ENCODE measurements around the gene HYAL1.
"Not testable (repeated sequence)": the region's sequence is repeated elsewhere in the genome, so short reads cannot be mapped to it uniquely, and the experiment has no call there.

HYAL1 gene

GRCh38 chr3:50270422-50271224 lies 32.8 kb downstream of the HYAL1 start:
- no peak for DNase-seq

- no peak for DNase-seq
Measured at GRCh38 chr3:50269977-50270413, 33.4 kb downstream of the HYAL1 start.

DNA sequence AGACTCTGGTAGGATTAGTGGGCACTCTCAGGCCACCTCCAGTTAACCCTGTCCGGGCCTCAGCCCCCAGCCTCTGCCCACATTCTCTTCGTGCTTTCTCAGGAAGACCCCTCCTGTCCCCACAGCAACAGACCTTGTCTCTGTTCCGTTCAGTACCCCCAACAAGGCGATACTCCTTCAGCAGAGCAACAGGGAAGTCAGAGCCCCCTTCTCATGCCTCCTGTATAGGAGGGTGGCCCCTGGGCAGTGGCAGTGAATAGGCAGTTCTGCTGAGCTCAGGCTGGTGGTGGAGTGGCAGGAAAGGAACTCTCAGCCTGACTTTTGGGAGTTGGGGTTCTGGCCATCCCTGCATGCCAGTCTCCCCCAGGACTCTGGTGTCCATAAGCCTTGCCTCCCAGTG lies 33.9 kb downstream of the HYAL1 start:
- DNase-seq = no peak

- DNase-seq = no peak
Measured at GRCh38 chr3:50268703-50269451, 34.5 kb downstream of the HYAL1 start, which contains the start of gene SEMA3B. TSS of gene SEMA3B (plus strand) at chr3:50269147. CDS start at chr3:50269241, 94 bp downstream.

- no peak for DNase-seq
Measured at GRCh38 chr3:50268276-50268675, 35.1 kb downstream of the HYAL1 start.

GRCh38 chr3:50267280-50267913 lies 36.0 kb downstream of the HYAL1 start:
- DNase-seq = no peak

- DNase-seq = no peak
Measured at GRCh38 chr3:50266836-50267235, 36.5 kb downstream of the HYAL1 start.

- DNase-seq = no peak
Measured at GRCh38 chr3:50266017-50266416, 37.4 kb downstream of the HYAL1 start.

- no peak for DNase-seq
Measured at GRCh38 chr3:50265571-50265970, 37.8 kb downstream of the HYAL1 start.

DNA sequence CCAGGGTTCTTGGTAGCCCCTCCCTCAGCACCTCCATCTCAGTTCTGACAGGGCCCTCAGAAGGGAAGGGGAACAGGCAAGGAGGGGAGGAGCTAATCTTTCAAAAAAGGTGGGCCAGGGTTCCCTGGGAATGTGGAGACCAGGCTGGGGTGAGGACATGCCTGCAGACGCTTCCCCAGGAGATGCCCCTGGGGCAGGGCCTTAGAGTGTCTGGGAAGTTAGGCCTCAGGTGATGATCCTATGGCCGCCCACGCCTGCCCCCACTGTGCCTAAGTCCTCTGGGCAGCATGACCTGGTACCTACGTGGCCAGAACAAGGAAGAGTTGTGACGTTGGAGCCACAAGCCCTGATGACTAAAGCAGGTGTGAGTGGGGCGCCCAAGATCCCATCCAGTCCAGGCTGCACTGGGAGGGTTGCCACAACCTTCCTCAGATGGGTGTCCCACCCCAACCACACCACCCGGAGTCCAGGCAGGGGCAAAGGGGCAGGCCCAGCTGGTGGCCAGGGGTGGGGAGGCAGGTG lies 38.3 kb downstream of the HYAL1 start:
- no peak for DNase-seq

GRCh38 chr3:50264383-50264963 lies 38.9 kb downstream of the HYAL1 start:
- DNase-seq = no peak

GRCh38 chr3:50263478-50264382 lies 39.6 kb downstream of the HYAL1 start:
- no peak for DNase-seq

GRCh38 chr3:50262778-50263177 lies 40.6 kb downstream of the HYAL1 start:
- no peak for DNase-seq

DNA sequence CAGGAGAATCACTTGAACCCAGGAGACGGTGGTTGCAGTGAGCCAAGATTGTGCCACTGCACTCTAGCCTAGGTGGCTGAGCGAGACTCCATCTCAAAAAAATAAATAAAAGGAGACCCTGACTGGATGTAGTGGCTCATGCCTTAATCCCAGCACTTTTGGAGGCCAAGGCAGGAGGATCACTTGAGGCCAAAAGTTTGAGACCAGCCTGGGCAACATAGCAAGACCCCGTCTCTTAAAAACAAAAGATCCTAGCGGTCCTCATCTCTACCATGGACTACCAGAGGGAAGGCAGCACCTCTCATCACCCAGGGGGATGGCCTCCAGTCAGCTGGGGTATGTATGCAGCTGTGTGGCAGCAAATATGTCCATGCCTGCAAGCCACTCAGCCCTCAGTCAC lies 41.2 kb downstream of the HYAL1 start:
- not testable (repeated sequence) for DNase-seq

DNA sequence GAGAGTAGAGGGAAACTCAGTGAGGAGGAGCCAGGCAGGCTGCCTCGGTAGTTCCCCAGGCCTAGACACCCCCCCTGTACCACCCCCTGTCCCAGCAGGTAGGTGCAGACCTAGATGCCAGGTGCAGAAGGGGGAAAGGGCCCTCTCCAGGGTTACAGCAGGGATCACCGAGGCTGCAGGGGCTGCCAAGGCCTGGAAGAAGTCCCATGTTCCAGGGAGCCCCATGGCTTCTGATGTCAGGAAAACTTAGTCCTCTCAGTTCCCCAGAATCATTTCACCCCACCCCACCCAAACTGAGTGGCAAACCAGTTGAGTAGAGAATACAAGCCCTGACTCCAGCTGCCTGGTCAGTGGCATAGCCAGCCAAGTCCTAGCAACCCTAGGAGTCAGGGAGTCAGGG lies 41.9 kb downstream of the HYAL1 start:
- no peak for DNase-seq

DNA sequence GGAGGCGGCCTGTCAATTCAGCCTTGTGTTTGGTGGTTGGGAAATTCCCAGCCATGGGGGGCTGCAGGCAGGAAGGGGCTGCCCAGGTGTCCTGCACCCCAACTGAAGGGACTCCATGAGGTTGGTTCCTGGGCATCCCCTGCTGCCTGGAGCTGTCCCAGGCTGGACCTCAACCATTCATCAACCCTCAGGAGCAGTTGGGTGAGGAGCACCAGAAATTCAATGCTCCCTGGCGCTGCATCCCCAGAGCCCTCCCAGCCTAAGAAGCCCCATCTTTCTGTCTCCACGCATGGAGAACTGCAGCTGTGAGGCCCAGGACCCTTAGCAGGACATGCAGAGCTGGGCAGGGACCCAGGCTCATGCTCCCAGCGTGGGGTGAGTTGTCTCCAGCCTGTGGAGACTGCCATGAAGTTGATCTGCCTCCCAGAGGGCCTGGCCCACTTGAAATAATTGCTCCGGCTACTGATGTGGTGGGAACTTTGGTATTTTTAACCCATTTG lies 42.4 kb downstream of the HYAL1 start:
- no peak for DNase-seq

GRCh38 chr3:50260027-50260941 lies 43.1 kb downstream of the HYAL1 start:
- peak; percentile 66 for DNase-seq

DNA sequence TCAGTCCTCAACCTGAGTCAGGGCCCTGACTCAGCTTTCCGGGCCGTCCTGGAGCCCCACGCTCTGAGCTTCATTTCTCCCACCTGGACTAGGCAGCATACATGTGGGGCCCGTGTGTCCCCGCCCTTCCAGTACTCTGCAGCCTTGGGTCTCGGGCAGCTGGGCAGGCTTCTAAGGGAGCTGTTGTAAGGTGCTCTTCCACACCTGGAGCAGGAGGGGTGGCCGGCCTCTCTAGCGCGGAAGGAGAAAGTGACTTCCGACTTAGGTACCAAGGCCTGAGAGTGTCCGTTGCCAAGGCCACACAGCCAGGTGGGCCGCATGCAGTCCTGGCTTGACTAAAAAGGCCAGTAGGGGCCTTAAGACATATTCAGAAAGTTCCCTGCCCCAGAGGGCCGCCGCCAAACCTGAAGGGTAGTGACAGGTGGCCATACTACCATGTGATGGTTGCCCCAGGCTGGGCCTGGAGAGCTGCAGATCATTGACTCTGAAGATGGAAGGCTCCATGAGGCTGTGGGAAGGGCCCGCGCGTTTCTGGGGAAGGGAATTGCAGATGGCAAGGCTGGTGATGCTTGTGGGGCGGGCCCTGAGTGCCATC lies 43.8 kb downstream of the HYAL1 start:
- DNase-seq = no peak

GRCh38 chr3:50258979-50259378 lies 44.4 kb downstream of the HYAL1 start:
- DNase-seq = no peak

DNA sequence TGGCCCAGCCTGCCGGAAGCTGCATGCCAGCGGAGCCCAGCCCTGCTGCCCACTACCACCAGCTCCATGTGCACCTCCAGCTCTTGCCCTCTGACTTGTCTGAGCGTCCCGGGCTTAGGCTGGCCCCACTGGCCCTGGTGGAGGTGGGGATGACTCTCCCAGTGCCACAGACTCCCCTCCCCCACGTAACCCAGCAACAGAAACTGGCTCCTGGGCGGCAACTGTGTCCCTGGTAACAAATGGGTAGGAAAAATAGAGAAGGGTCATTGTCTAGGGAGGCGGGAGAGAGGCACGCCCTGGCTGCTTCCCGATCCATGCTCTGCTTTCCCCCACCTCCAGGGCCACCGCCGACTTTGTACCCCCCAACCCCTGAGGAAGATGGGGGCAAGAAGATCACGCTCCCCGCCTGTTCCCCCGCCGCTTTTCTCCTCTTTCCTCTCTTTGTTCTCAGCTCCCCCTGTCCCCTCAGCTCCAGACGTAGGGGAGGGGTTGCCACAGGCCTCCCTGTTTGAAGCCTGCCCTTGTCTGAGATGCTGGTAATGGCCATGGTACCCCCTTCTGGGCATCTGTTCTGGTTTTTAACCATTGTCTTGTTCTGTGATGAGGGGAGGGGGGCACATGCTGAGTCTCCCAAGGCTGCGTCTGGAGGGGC lies 45.2 kb downstream of the HYAL1 start:
- DNase-seq = no peak

Data from NCI-H1092 (cell line).